MM.1S (cell line): ENCODE data around the gene NBAS.

Experiments used
- CTCF ChIP-seq: fragments of 300-600 bp; sonication (generic); IDR thresholded peaks from 2 replicates; pipeline ENCODE4 v1.5.1; 2016; ENCODE audit warnings: antibody characterized with exemption, low read length, mixed read lengths
- EZH2 ChIP-seq: fragments of 300-600 bp; sonication (generic); optimal IDR thresholded peaks from 2 replicates; pipeline ENCODE3; 2017; ENCODE audit warnings: low read depth, mild to moderate bottlenecking, antibody characterized with exemption, low read length, mixed read lengths
- EZH2phosphoT487 ChIP-seq: fragments of 300-600 bp; sonication (generic); IDR thresholded peaks from 2 replicates; pipeline ENCODE4 v1.6.1; 2018; ENCODE audit warnings: antibody characterized with exemption, low read length

DNA sequence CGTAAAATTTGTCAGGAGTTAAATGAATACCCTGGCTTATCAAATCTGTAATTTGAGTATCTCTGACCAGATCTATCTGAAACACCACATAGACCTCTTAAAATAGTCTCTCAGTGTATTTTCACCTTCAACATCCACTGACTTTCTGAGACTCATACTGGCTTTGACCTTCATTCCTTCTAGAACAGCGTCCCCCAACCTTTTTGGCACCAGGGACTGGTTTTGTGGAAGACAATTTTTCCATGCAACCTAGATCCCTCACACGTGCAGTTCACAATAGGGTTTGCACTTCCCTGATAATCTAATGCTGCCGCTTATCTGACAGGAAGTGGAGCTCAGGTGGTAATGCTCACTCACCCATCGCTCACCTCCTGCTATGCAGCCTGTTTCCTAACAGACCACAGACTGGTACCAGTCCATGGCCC is 3.2 kb downstream of the NBAS start:
- TF ChIP-seq CTCF (no peak), EZH2phosphoT487 (no peak), EZH2 (no peak)
